Measurements from ENCODE around the gene BNIP3.
"Not testable (repeated sequence)": the region's sequence is repeated elsewhere in the genome, so short reads cannot be mapped to it uniquely, and the experiment has no call there.

Gene BNIP3

GRCh38 chr10:131961047-131961776, 20.5 kb downstream of the BNIP3 start:
- peaks cover 24% of the 10 kb centered on the region for H3K36me3 ChIP-seq (ENCODE audit: insufficient read depth, low read length)
- no peak overlapping the region for H3K27ac ChIP-seq (ENCODE audit: low read depth, low read length)
- no peaks in the 10 kb centered on the region for H3K9me3 ChIP-seq (ENCODE audit: low read length)
- no peaks in the 10 kb centered on the region for H3K4me1 ChIP-seq (ENCODE audit: insufficient read depth, low read length)
- no peak overlapping the region for H3K9ac ChIP-seq (ENCODE audit: low read length)
- no peak overlapping the region for H3K4me3 ChIP-seq (ENCODE audit: low read depth in 1 of 2, low read length in 2 of 2)
- no peaks in the 10 kb centered on the region for H3K27me3 ChIP-seq (ENCODE audit: control insufficient read depth in 1 of 2, insufficient read depth in 2 of 2, low read length in 2 of 2)

- Histone ChIP-seq H3K4me1 (ENCODE audit: insufficient read depth, low read length) (no peaks in the 10 kb centered on the region), H3K4me3 (ENCODE audit: low read depth in 1 of 2, low read length in 2 of 2) (no peak overlapping the region), H3K36me3 (ENCODE audit: insufficient read depth, low read length) (peaks cover 29% of the 10 kb centered on the region), H3K9ac (ENCODE audit: low read length) (no peak overlapping the region), H3K27me3 (ENCODE audit: control insufficient read depth in 1 of 2, insufficient read depth in 2 of 2, low read length in 2 of 2) (no peaks in the 10 kb centered on the region), H3K27ac (ENCODE audit: low read depth, low read length) (no peak overlapping the region), H3K9me3 (ENCODE audit: low read length) (no peaks in the 10 kb centered on the region)
Measured at GRCh38 chr10:131960631-131961046, 21.1 kb downstream of the BNIP3 start.

GRCh38 chr10:131959841-131960240, 21.9 kb downstream of the BNIP3 start:
- Histone ChIP-seq H3K9ac (ENCODE audit: low read length) (no peak overlapping the region), H3K27me3 (ENCODE audit: control insufficient read depth in 1 of 2, insufficient read depth in 2 of 2, low read length in 2 of 2) (no peaks in the 10 kb centered on the region), H3K4me1 (ENCODE audit: insufficient read depth, low read length) (no peaks in the 10 kb centered on the region), H3K4me3 (ENCODE audit: low read depth in 1 of 2, low read length in 2 of 2) (no peak overlapping the region), H3K36me3 (ENCODE audit: insufficient read depth, low read length) (peaks cover 37% of the 10 kb centered on the region), H3K27ac (ENCODE audit: low read depth, low read length) (no peak overlapping the region), H3K9me3 (ENCODE audit: low read length) (no peaks in the 10 kb centered on the region)

GRCh38 chr10:131955591-131956340, 26.0 kb downstream of the BNIP3 start:
- H3K36me3 ChIP-seq (ENCODE audit: insufficient read depth, low read length) = peaks cover 51% of the 10 kb centered on the region
- H3K4me1 ChIP-seq (ENCODE audit: insufficient read depth, low read length) = no peaks in the 10 kb centered on the region
- no peaks in the 10 kb centered on the region for H3K9me3 ChIP-seq (ENCODE audit: low read length)
- no peak overlapping the region for H3K27ac ChIP-seq (ENCODE audit: low read depth, low read length)
- H3K4me3 ChIP-seq (ENCODE audit: low read depth in 1 of 2, low read length in 2 of 2) = no peak overlapping the region
- H3K27me3 ChIP-seq (ENCODE audit: control insufficient read depth in 1 of 2, insufficient read depth in 2 of 2, low read length in 2 of 2) = no peaks in the 10 kb centered on the region
- H3K9ac ChIP-seq (ENCODE audit: low read length) = no peak overlapping the region

GRCh38 chr10:131954356-131954965, 27.3 kb downstream of the BNIP3 start:
- Histone ChIP-seq H3K4me1 (ENCODE audit: insufficient read depth, low read length) (no peaks in the 10 kb centered on the region), H3K4me3 (ENCODE audit: low read depth in 1 of 2, low read length in 2 of 2) (no peak overlapping the region), H3K27ac (ENCODE audit: low read depth, low read length) (no peak overlapping the region), H3K36me3 (ENCODE audit: insufficient read depth, low read length) (peaks cover 54% of the 10 kb centered on the region), H3K9me3 (ENCODE audit: low read length) (no peaks in the 10 kb centered on the region), H3K27me3 (ENCODE audit: control insufficient read depth in 1 of 2, insufficient read depth in 2 of 2, low read length in 2 of 2) (no peaks in the 10 kb centered on the region), H3K9ac (ENCODE audit: low read length) (no peak overlapping the region)

- H3K4me3 ChIP-seq (ENCODE audit: low read depth in 1 of 2, low read length in 2 of 2); H3K27ac ChIP-seq (ENCODE audit: low read depth, low read length): not testable (repeated sequence)
- H3K36me3 ChIP-seq (ENCODE audit: insufficient read depth, low read length) = peaks cover 61% of the 10 kb centered on the region
Measured at GRCh38 chr10:131949908-131950307, 31.8 kb downstream of the BNIP3 start.

GRCh38 chr10:131949041-131949862, 32.5 kb downstream of the BNIP3 start:
- H3K4me3 ChIP-seq (ENCODE audit: low read depth in 1 of 2, low read length in 2 of 2) = no peak overlapping the region
- H3K9ac ChIP-seq (ENCODE audit: low read length) = no peak overlapping the region
- H3K27ac ChIP-seq (ENCODE audit: low read depth, low read length) = no peak overlapping the region
- H3K9me3 ChIP-seq (ENCODE audit: low read length) = no peaks in the 10 kb centered on the region
- no peaks in the 10 kb centered on the region for H3K27me3 ChIP-seq (ENCODE audit: control insufficient read depth in 1 of 2, insufficient read depth in 2 of 2, low read length in 2 of 2)
- no peaks in the 10 kb centered on the region for H3K4me1 ChIP-seq (ENCODE audit: insufficient read depth, low read length)
- peaks cover 66% of the 10 kb centered on the region for H3K36me3 ChIP-seq (ENCODE audit: insufficient read depth, low read length)

More at GRCh38 chr10:131949908-131950307, 31.8 kb downstream of the BNIP3 start:
- not testable (repeated sequence) for H3K9me3 ChIP-seq (ENCODE audit: low read length); H3K9ac ChIP-seq (ENCODE audit: low read length); H3K4me1 ChIP-seq (ENCODE audit: insufficient read depth, low read length); H3K27me3 ChIP-seq (ENCODE audit: control insufficient read depth in 1 of 2, insufficient read depth in 2 of 2, low read length in 2 of 2)

GRCh38 chr10:131948501-131948900, 33.2 kb downstream of the BNIP3 start:
- no peaks in the 10 kb centered on the region for H3K4me1 ChIP-seq (ENCODE audit: insufficient read depth, low read length)
- no peak overlapping the region for H3K4me3 ChIP-seq (ENCODE audit: low read depth in 1 of 2, low read length in 2 of 2)
- H3K36me3 ChIP-seq (ENCODE audit: insufficient read depth, low read length) = peaks cover 65% of the 10 kb centered on the region
- no peak overlapping the region for H3K9ac ChIP-seq (ENCODE audit: low read length)
- H3K27me3 ChIP-seq (ENCODE audit: control insufficient read depth in 1 of 2, insufficient read depth in 2 of 2, low read length in 2 of 2) = no peaks in the 10 kb centered on the region
- no peaks in the 10 kb centered on the region for H3K9me3 ChIP-seq (ENCODE audit: low read length)
- H3K27ac ChIP-seq (ENCODE audit: low read depth, low read length) = no peak overlapping the region

GRCh38 chr10:131947631-131948347, 33.9 kb downstream of the BNIP3 start:
- no peaks in the 10 kb centered on the region for H3K27me3 ChIP-seq (ENCODE audit: control insufficient read depth in 1 of 2, insufficient read depth in 2 of 2, low read length in 2 of 2)
- no peaks in the 10 kb centered on the region for H3K4me1 ChIP-seq (ENCODE audit: insufficient read depth, low read length)
- H3K9ac ChIP-seq (ENCODE audit: low read length) = no peak overlapping the region
- H3K4me3 ChIP-seq (ENCODE audit: low read depth in 1 of 2, low read length in 2 of 2) = no peak overlapping the region
- H3K27ac ChIP-seq (ENCODE audit: low read depth, low read length) = no peak overlapping the region
- H3K9me3 ChIP-seq (ENCODE audit: low read length) = no peaks in the 10 kb centered on the region
- H3K36me3 ChIP-seq (ENCODE audit: insufficient read depth, low read length) = peaks cover 64% of the 10 kb centered on the region

- H3K9me3 ChIP-seq (ENCODE audit: low read length) = no peaks in the 10 kb centered on the region
- H3K27me3 ChIP-seq (ENCODE audit: control insufficient read depth in 1 of 2, insufficient read depth in 2 of 2, low read length in 2 of 2) = no peaks in the 10 kb centered on the region
- H3K4me1 ChIP-seq (ENCODE audit: insufficient read depth, low read length) = no peaks in the 10 kb centered on the region
- no peak overlapping the region for H3K4me3 ChIP-seq (ENCODE audit: low read depth in 1 of 2, low read length in 2 of 2)
- H3K36me3 ChIP-seq (ENCODE audit: insufficient read depth, low read length) = peaks cover 67% of the 10 kb centered on the region
- no peak overlapping the region for H3K9ac ChIP-seq (ENCODE audit: low read length)
- no peak overlapping the region for H3K27ac ChIP-seq (ENCODE audit: low read depth, low read length)
Measured at GRCh38 chr10:131946880-131947279, 34.8 kb downstream of the BNIP3 start.
